Measurements from ENCODE around the gene KRT74.

- TF ChIP-seq EP300 (IDR thresholded peaks at IDR 0.05; ENCODE audit: borderline replicate concordance in 1 of 2, low read depth in 2 of 2, low read length in 2 of 2) (no peak), MAX (IDR thresholded peaks at IDR 0.05) (no peak), CTCF (IDR thresholded peaks at IDR 0.05; ENCODE audit: control extremely low read depth in 1 of 3, insufficient read depth in 1 of 3, low read depth in 1 of 3, low read length in 3 of 3) (no peak), ATF3 (IDR thresholded peaks at IDR 0.05; ENCODE audit: insufficient read depth, low read depth, low read length) (no peak), ZNF274 (IDR thresholded peaks at IDR 0.05; ENCODE audit: borderline replicate concordance, extremely low read depth, low read length) (no peak), POLR2A (IDR thresholded peaks at IDR 0.05; ENCODE audit: control extremely low read depth in 1 of 2, low read depth in 2 of 2, low read length in 2 of 2) (no peak), NRF1 (IDR thresholded peaks at IDR 0.05; ENCODE audit: low read depth, low read length) (no peak), CHD7 (IDR thresholded peaks at IDR 0.05; ENCODE audit: insufficient replicate concordance, low read length) (no peak), RAD21 (IDR thresholded peaks at IDR 0.05 in 1 of 2, conservative IDR thresholded peaks at IDR 0.05 in 1 of 2; ENCODE audit: low read depth in 2 of 2, low read length in 2 of 2) (no peak), NANOG (IDR thresholded peaks at IDR 0.05; ENCODE audit: insufficient read depth, low read depth, low read length, poor library complexity, severe bottlenecking) (no peak), MAFK (IDR thresholded peaks at IDR 0.05; ENCODE audit: low read depth, low read length) (no peak)
Measured at GRCh38 chr12:52515927-52516831, 57.5 kb downstream of the KRT74 start.
